ENCODE measurements around the gene FMN2.
A peak's percentile ranks its signal among the peaks of the same experiment; 100 is the strongest.

Gene FMN2

GRCh38 chr1:240457203-240457602, 365.5 kb downstream of the FMN2 start:
- DNase-seq: no peak

DNA sequence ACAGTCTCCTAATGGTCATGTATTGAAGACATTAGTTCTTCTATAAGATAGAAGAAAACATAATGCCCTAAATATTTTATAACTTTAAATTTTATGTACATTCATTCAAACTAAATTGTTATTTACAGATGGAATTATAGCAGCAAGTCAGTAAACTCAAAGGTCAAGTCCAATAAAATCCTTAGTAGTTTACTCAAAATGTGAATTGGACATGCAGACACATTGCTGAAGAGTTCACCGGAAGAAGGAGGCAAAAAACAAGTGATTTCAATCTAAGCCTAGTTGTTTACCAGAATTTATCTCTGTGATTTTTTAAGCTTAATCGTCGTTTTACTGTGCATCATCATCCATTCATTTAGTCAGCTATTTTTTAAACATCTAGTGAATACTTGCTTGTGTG, 370.6 kb downstream of the FMN2 start:
- DNase-seq: no peak

DNA sequence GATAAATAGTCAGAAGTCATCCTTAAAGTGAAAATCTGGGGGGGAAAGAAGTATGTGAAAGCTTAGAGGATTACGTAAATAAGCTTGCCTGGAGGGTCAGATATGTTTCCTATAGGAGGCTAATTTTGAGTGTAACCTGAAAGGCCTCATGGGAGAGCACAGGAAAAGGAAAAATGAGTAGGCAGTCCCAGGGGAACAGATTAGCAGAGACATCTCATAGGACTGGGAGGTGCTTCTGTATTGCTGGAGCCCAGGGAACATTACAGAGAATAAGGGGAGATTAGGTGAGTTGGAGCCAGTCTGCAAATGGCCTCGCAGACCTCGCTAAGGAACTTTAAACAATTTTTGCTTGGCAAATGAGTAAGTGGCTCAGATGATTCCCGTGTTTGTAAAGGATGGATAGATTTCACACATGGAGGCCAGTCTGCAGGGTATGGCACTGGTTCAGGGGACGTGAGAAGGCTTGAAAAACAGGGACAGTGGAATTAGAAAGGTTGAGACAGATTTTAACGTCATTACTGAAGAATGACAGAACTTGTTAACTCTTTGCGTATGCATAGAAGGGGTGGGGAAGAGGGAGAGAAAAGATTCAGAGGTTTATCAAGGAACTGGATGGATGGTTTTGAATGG, 371.2 kb downstream of the FMN2 start:
- DNase-seq: no peak

GRCh38 chr1:240464099-240464498, 372.4 kb downstream of the FMN2 start:
- no peak for DNase-seq

GRCh38 chr1:240465531-240465940, 373.9 kb downstream of the FMN2 start:
- no peak for DNase-seq

- no peak for DNase-seq
Measured at GRCh38 chr1:240466509-240466908, 374.8 kb downstream of the FMN2 start.

- no peak for DNase-seq
Measured at GRCh38 chr1:240467895-240468294, 376.2 kb downstream of the FMN2 start.

DNA sequence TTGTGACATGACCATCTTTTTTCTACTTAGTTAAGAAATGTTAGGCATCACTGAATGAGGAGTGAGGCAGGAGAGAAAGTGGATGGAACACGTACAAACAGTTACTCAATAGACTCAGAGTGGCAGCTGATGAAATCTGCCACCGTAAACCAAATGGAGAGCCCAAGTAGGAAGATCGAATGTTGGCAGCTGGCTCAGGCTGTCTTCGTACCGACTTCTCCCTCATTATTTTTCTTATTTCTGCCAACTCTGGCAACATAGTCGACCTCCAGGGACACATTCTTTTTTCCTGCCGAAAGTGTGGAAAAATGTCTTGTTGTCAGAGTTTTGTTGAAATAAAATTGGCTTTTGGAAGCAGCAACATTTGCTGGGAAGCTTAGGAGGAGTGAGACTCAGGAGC, 377.0 kb downstream of the FMN2 start:
- peak; percentile 29 for DNase-seq

DNA sequence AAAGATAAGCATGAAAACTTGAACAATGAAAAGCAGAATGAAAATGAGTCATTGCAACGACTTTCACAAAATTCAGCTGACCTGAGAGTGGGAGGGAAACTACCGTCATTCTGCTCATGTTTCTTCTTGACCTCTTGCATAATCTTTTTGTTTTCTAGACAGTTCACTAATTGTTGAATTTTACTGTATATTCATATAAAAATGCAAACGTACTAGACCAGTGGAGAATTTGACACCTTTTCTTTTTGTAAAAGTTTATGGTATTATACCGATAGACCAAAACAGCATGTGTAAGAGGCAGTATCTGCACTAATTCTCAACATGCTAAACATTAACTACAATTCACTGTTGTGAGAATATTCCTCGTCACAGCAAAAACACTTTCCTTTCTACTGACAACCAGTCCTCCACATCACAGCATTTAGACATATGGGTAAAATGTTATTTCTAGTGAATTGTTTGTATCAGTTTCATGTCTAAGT, 382.5 kb downstream of the FMN2 start:
- no peak for DNase-seq

DNA sequence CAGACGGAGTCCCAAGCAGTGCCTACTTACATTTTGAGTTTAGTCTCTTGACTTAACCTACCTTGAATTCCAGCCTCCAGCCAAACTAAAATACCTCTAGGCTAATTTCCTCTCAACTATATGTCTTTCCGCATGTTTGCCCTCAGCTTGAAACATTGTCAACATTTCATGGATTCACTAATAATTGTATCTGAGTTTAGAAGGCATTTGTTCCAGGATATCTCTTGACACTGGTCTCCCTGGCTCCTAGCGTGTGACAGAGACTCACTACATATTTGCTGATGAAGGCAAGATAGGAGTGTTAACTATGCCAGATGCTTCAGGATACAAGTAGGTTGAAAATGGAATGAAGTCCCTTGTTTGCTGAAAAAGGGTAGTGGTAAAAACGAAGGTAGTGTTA, 384.1 kb downstream of the FMN2 start:
- DNase-seq: no peak

DNA sequence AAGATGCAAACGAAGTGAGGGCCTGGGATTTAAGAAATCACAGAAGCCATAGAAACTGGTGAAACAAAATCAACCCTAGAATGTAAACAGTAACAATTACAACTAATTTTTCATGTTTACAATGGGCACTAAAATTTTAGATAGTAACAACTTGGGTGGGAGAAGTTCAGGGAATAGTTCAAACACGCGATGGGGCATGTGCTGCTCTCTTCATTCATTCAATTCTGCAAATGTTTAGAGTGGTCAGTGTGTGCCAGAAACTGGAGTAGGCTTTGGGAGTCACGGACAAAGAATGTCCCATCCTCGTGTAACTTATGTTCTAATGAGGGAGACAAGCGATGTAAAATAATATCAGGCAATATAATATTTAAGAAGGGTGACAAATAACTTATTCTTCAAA, 386.9 kb downstream of the FMN2 start:
- no peak for DNase-seq

DNA sequence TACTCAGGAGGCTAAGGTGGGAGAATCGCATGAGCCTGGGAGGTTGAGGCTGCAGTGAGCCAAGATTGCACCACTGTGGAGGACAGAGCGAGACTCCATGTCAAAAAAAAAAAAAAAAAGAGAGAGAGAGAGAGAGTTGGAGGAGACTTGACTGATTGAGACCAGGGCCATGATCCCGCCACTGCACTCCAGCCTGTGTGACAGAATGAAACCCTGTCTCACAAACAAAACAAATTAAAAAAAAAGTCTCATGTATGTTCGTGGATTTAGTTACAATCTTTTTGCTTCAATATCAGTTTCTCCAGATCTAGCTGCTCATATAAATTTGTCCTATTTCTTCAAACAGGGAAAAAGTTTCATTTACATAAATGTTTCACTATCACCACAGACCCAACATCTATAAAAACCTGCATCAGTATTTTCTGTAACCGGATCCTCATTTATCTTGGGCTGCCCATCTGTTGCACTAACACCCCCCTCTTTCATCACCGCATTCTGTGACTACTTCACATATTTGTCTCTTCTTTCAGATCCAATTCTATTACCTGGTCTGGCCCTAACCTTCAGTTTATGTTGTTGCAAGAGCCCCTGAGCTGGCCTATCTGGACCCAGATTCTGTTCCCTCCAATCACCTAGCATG, 393.2 kb downstream of the FMN2 start:
- no peak for DNase-seq

- no peak for DNase-seq
Measured at GRCh38 chr1:240486611-240487010, 394.9 kb downstream of the FMN2 start.

GRCh38 chr1:240487493-240487892, 395.8 kb downstream of the FMN2 start:
- no peak for DNase-seq

- DNase-seq: no peak
Measured at GRCh38 chr1:240491156-240491555, 399.5 kb downstream of the FMN2 start.

DNA sequence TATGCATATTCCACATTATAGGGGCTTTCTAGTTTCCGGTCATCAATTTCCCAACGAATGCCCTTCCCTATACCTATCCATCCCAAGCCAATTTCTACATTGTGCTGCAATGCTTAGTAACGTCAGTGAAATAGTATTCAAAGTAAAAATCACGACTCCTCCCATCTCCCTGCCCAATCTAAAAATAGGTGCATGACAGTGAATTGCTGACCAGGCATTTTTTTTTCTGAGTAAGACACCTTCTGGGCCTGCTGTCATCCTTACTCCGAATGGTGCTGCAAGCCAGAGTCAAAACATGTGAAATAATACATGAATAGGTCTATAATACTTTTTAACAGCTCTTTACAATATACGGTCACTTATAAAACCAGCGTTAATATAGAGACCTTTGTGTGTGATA, 400.1 kb downstream of the FMN2 start:
- DNase-seq: no peak

- peak; percentile 27 for DNase-seq
Measured at GRCh38 chr1:240492832-240493440, 401.3 kb downstream of the FMN2 start.

GRCh38 chr1:240495601-240496000, 403.9 kb downstream of the FMN2 start:
- DNase-seq: no peak

DNA sequence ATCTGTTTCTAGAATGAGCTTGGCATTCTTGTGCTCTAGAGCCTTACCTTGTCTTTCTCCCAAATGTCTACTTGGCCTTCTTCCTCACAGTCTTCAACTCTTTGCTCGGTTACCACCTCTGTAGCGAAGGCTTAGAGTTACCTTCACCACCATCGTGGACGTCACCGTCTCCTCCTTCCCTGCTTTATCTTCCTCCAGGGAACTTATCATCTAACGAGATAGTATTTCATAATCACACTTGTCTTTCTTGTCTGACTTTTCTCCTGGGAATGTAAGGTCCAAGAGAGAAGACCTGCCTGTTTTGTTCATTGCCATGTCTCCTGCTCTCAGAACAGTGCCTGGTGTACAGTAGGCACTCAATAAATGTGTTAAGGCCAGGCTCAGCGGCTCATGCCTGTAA, 404.7 kb downstream of the FMN2 start:
- DNase-seq: no peak

DNA sequence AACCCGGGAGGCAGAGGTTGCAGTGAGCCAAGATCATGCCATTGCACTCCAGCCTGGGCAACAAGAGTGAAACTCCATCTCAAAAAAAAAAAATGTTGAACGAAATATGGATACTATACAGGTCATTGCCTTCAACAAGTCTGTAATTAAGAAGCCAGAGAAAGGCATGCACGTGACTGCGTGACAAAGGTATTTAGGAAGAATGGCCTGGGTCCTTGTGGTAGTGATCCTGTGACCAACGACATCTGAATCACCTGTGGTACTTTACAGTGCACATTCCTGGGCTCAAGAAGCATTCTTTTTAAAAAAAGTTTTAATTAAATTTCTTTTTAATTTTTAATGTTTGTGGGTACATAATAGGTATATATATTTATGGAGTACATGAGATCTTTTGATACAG, 405.3 kb downstream of the FMN2 start:
- DNase-seq: no peak

DNA sequence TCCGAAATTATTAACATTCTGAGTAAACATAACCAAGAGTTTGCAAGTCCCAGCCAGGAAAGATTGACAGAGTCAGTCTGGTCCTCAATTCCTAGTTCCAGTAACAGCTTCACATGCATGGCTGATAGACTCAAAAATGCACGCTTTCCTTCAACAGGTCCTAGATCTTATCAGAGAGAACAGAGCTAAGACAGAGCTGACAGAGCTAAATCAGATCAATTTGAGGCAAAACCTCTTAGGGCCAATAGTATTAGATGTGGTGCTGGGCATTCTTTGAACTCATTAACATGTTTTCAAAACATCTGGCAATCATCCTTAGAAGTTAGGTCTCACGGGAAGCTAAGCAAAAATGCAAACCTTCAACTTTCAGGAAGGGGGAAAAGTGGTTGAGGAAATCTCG, 406.2 kb downstream of the FMN2 start:
- DNase-seq: no peak

GRCh38 chr1:240498335-240498734, 406.7 kb downstream of the FMN2 start:
- DNase-seq: no peak

DNA sequence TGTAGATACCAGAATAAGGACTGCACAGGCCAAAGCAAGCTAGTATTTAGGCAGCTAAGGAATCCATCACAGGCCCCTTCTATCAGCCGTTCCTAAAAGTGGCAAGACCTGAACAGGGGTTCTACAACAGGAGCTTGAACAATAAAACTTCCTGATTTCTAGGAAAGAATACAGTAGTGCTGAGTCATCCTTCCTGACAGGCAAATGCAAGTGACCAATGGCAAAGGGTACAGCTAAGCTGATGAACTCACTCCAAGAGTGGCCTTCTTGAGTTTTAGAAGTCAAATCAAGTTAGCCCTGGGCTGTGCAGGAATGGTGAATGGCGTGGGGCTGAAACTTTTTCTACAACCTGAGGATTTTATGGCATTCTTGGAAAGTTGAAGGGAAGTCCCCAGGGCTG, 407.3 kb downstream of the FMN2 start:
- no peak for DNase-seq

DNA sequence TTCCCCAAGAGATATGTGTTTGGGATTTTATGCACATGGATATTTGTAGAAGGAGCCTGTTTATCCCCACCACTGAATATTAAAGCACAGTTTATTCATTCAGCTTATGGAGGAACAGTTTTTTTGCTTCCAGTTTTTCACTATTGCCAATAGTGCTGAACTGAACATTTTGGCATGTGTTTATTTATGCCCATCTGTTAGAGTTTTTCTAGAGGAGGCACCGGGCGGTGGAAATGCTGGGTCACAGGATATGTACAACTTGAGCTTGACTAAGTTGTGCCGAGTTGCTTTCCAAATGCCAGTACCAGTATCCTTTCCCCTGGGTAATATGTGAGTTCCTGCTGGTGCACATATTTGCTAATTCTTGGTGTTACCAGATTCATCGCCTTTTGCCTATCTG, 409.0 kb downstream of the FMN2 start:
- no peak for DNase-seq

DNA sequence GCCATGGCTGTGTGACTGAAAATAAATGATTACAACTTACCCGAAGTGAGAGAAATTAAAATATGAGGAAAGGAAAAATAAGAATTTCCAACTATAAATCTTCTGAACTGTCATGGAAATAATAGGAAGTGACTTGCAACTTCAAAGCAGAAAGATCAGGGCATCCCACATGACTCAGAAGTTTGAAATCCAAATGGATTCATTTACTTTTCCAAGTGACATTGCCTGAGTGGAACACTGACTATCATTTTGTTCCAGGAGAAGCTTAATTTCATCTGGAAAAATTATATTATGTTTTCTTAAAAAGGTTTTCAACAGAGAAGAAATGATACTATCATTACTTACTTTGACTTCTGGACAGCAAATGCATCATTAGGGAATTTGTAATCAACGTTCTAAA, 409.4 kb downstream of the FMN2 start:
- no peak for DNase-seq

All from right hindlimb (tissue), 1 donor.